ENCODE measurements around the gene KAT6B. TPM values are rescaled to one million over a fixed set of nuclear protein-coding genes. Genes with fewer than 3 reads are reported as not detected.
A peak's percentile ranks its signal among the peaks of the same experiment; 100 is the strongest.

The KAT6B gene
- total and polyA plus RNA-seq, 2 of the 8 experiments (the other 6 are each of a cell fraction or from before 2014, with no cell fraction given): 7.3 to 30.8 TPM

- POLR2A ChIA-PET (ENCODE audit: partially characterized antibody): interaction anchor here (1.0 kb wide), 1 partner anchor 14 kb away, joined by 3 read pairs; no protein-coding TSS in a partner anchor
- no peak overlapping the region for H2BK12ac ChIP-seq (ENCODE audit: low read depth, low read length)
- CTCF ChIA-PET (ENCODE audit: partially characterized antibody): interaction anchor here (0.9 to 2.1 kb wide), 3 partner anchors 11 to 17 kb away, joined by 3 to 6 read pairs (median 4); no protein-coding TSS in a partner anchor
These were observed 255.0 kb downstream of the KAT6B start for GRCh38 chr10:75081379-75081778.

More at GRCh38 chr10:75081379-75081778, 255.0 kb downstream of the KAT6B start:
- Histone ChIP-seq H2BK20ac (ENCODE audit: low read length) (0 out of 2 replicates have a peak overlapping the region, but pooled peaks have one; percentile 56), H3K79me2 (ENCODE audit: control insufficient read depth in 1 of 2, insufficient read depth in 2 of 2, low read length in 2 of 2) (no peaks in the 10 kb centered on the region), H3K27ac (ENCODE audit: low read depth, low read length) (no peak overlapping the region), H3K4ac (replicated peaks; ENCODE audit: insufficient read length, low read depth, low read length) (no peak overlapping the region), H3K9ac (replicated peaks in 1 of 4; ENCODE audit: extremely low read depth in 1 of 4, low read depth in 3 of 4, low read length in 3 of 4) (no peak overlapping the region), H3K56ac (replicated peaks; ENCODE audit: insufficient read length, low read depth, low read length) (no peak overlapping the region), H3K79me1 (ENCODE audit: low read depth, low read length) (no peaks in the 10 kb centered on the region), H4K20me1 (replicated peaks in 1 of 2; ENCODE audit: control insufficient read depth in 1 of 2, insufficient read depth in 2 of 2, low read length in 2 of 2) (no peaks in the 10 kb centered on the region), H3K4me1 (replicated peaks in 1 of 4; ENCODE audit: control insufficient read depth in 3 of 4, insufficient read depth in 4 of 4, low read length in 3 of 4) (peaks cover 3 to 12% (median 10%) of the 10 kb centered on the region in 4 experiments; a peak in 5 of 7 replicates), H2AFZ (ENCODE audit: low read length) (no peak overlapping the region), H4K5ac (ENCODE audit: insufficient read length, low read depth, low read length) (no peak overlapping the region), H2AK5ac (ENCODE audit: low read depth, low read length) (no peak overlapping the region), H2BK5ac (ENCODE audit: low read depth, low read length) (no peak overlapping the region), H3K4me2 (ENCODE audit: insufficient read depth in 1 of 2, low read depth in 2 of 2, low read length in 2 of 2) (no peak overlapping the region), H3K36me3 (ENCODE audit: control insufficient read depth in 2 of 4, insufficient read depth in 4 of 4, low read length in 3 of 4) (no peaks in the 10 kb centered on the region), H4K8ac (ENCODE audit: extremely low read depth, insufficient read depth, low read length) (no peak overlapping the region), H2BK15ac (ENCODE audit: low read length) (no peak overlapping the region), H3K18ac (ENCODE audit: extremely low read depth, low read length) (no peak overlapping the region), H3K23me2 (ENCODE audit: low read depth, low read length) (no peaks in the 10 kb centered on the region), H3K4me3 (ENCODE audit: extremely low read depth in 1 of 4, insufficient read depth in 2 of 4, low read depth in 3 of 4, low read length in 4 of 4) (no peak overlapping the region), H4K91ac (replicated peaks; ENCODE audit: insufficient read length, low read length) (no peak overlapping the region), H3K23ac (ENCODE audit: insufficient read length) (no peak overlapping the region), H3K14ac (ENCODE audit: insufficient read length) (no peak overlapping the region), H3K27me3 (replicated peaks in 1 of 4; ENCODE audit: control insufficient read depth in 3 of 4, extremely low read depth in 1 of 4, insufficient read depth in 3 of 4, low read length in 3 of 4) (no peaks in the 10 kb centered on the region), H3K9me3 (ENCODE audit: insufficient read depth in 2 of 2, low read depth in 1 of 2, low read length in 1 of 2) (no peaks in the 10 kb centered on the region; a peak in 1 of 4 replicates), H2BK120ac (replicated peaks; ENCODE audit: low read depth, low read length) (no peak overlapping the region)
- 91% methylated on average over 5 of the region's 5 CpGs; no CpG with 5 or more reads in 1 of the 2 experiments for WGBS, 2 experiments (ENCODE audit: extremely low coverage in 1 of 2, insufficient coverage in 1 of 2, insufficient read length in 1 of 2, insufficient replicate concordance in 2 of 2, low coverage in 1 of 2, low lambda C conversion rate in 2 of 2, missing lambda C conversion rate in 1 of 2)
- TF ChIP-seq CTCF (IDR thresholded peaks at IDR 0.05; ENCODE audit: control extremely low read depth in 1 of 3, insufficient read depth in 1 of 3, low read depth in 1 of 3, low read length in 3 of 3) (no peak), HDAC2 (IDR thresholded peaks at IDR 0.05; ENCODE audit: borderline replicate concordance in 1 of 2, low read depth in 2 of 2, low read length in 2 of 2) (no peak), USF2 (IDR thresholded peaks at IDR 0.05; ENCODE audit: low read length) (no peak)
- FAIRE-seq: no peak
- no peak for DNase-seq (ENCODE audit: low read depth in 1 of 2, low spot score in 2 of 2)

Measured in H1 (cell line).